ENCODE measurements around the gene SMYD3. TPM values are rescaled to one million over a fixed set of nuclear protein-coding genes. Genes with fewer than 3 reads are reported as not detected.
A peak's percentile ranks its signal among the peaks of the same experiment; 100 is the strongest.

Gene SMYD3
- total and polyA plus RNA-seq, 2 of the 4 experiments (the other 2 are of a cell fraction) = 26.5 to 37.6 TPM

- dilution Hi-C loops (cut with HindIII; ENCODE audit: low sequenced_read_pairs, unreplicated experiment) (no loop called here), intact Hi-C loops (cut with micrococcal nuclease) (no loop called here), in situ Hi-C loops (cut with MboI; ENCODE audit: low sequenced_read_pairs) (no loop called here)
- Histone ChIP-seq H3K4me1 (ENCODE audit: control insufficient read depth, insufficient read depth, low read length) (peaks cover 25% of the 10 kb centered on the region), H2BK120ac (ENCODE audit: low read depth, low read length) (peak overlapping the region; percentile 10; the same call in 1 of the 2 replicates), H2AK5ac (ENCODE audit: low read depth, low read length) (no peak overlapping the region), H2BK5ac (ENCODE audit: low read depth, low read length, poor library complexity, severe bottlenecking) (no peak overlapping the region), H3K27me3 (ENCODE audit: control insufficient read depth, insufficient read depth, low read length) (no peaks in the 10 kb centered on the region), H3K18ac (ENCODE audit: low read depth, low read length) (peak overlapping the region; percentile 64), H3K4me2 (ENCODE audit: low read depth, low read length) (no peak overlapping the region), H3K56ac (ENCODE audit: extremely low read depth, insufficient read depth, low read length) (no peak overlapping the region), H3K79me1 (ENCODE audit: low read depth in 1 of 2, low read length in 2 of 2) (peaks cover 0 to 4% of the 10 kb centered on the region in 2 experiments; a peak in 1 of 4 replicates), H2BK20ac (ENCODE audit: low read depth, low read length) (0 out of 2 replicates have a peak overlapping the region, but pooled peaks have one; percentile 22), H4K8ac (ENCODE audit: low read depth in 2 of 2, low read length in 2 of 2) (no peak overlapping the region), H4K5ac (ENCODE audit: low read depth, low read length) (peak overlapping the region; percentile 47; the same call in 1 of the 2 replicates), H2AK9ac (replicated peaks; ENCODE audit: low read depth, low read length, poor library complexity) (no peak overlapping the region), H3K9me1 (ENCODE audit: insufficient read depth, low read length) (peaks cover 21% of the 10 kb centered on the region), H3K4ac (ENCODE audit: low read depth, low read length) (no peak overlapping the region), H4K91ac (ENCODE audit: insufficient read depth, low read depth, low read length) (no peak overlapping the region), H2AFZ (replicated peaks; ENCODE audit: low read length, poor library complexity) (no peak overlapping the region), H3K9ac (ENCODE audit: low read depth, low read length) (no peak overlapping the region), H3K27ac (ENCODE audit: insufficient read depth, low read length) (no peak overlapping the region), H3K4me3 (ENCODE audit: insufficient read depth, low read depth, low read length) (no peak overlapping the region), H4K20me1 (ENCODE audit: insufficient read depth, low read length) (no peaks in the 10 kb centered on the region), H3K36me3 (ENCODE audit: control insufficient read depth, insufficient read depth, low read length) (no peaks in the 10 kb centered on the region), H3K23ac (ENCODE audit: low read depth, low read length) (no peak overlapping the region), H3K14ac (replicated peaks; ENCODE audit: low read depth, low read length) (no peak overlapping the region), H3K9me3 (ENCODE audit: control insufficient read depth, insufficient read depth, low read length) (no peaks in the 10 kb centered on the region), H2BK15ac (ENCODE audit: low read depth, low read length) (no peak overlapping the region)
- no TSS peak for BruUV-seq (replicated peaks)
- TF ChIP-seq ELK1 (IDR thresholded peaks at IDR 0.05; ENCODE audit: borderline replicate concordance, low read depth, low read length) (no peak), FOS (IDR thresholded peaks at IDR 0.05; ENCODE audit: low read depth, low read length) (no peak), RFX5 (IDR thresholded peaks at IDR 0.05; ENCODE audit: low read depth, low read length) (no peak), SMC3 (IDR thresholded peaks at IDR 0.05; ENCODE audit: low read depth, low read length) (no peak), MXI1 (IDR thresholded peaks at IDR 0.05; ENCODE audit: borderline replicate concordance, low read depth, low read length) (no peak), USF2 (IDR thresholded peaks at IDR 0.05; ENCODE audit: low read depth, low read length) (no peak), CEBPB (IDR thresholded peaks at IDR 0.05; ENCODE audit: low read depth, low read length) (no peak), NFE2L2 (IDR thresholded peaks at IDR 0.05; ENCODE audit: low read depth, low read length) (no peak), CTCF (conservative IDR thresholded peaks at IDR 0.05; ENCODE audit: low read depth, low read length) (no peak), RCOR1 (IDR thresholded peaks at IDR 0.05; ENCODE audit: insufficient replicate concordance, low read length) (no peak), BHLHE40 (IDR thresholded peaks at IDR 0.05; ENCODE audit: low read depth, low read length) (no peak), CHD1 (IDR thresholded peaks at IDR 0.05; ENCODE audit: low read depth, low read length) (no peak), POLR2A (IDR thresholded peaks at IDR 0.05; ENCODE audit: low read depth, low read length) (no peak), MAFK (IDR thresholded peaks at IDR 0.05; ENCODE audit: low read depth, low read length) (no peak), RAD21 (IDR thresholded peaks at IDR 0.05; ENCODE audit: low read length) (no peak), MAZ (IDR thresholded peaks at IDR 0.05; ENCODE audit: borderline replicate concordance, low read depth, low read length) (no peak)
- WGBS, 2 experiments (ENCODE audit: extremely low coverage in 2 of 2, insufficient read length in 1 of 2) = 33% methylated on average over 1 of the region's 7 CpGs; no CpG with 5 or more reads in 1 of the 2 experiments
- no peak for DNase-seq
- POLR2A ChIA-PET (ENCODE audit: unreplicated experiment) = no interaction called here
- CTCF ChIA-PET = no interaction called here
- ATAC-seq (ENCODE audit: low read depth) = no peak
Observed at GRCh38 chr1:245983294-245983967, 523.6 kb downstream of the SMYD3 start.
